Gastrocnemius medialis (tissue), 4 donors: ENCODE data around the gene ADH1B.

Experiments used
- POLR2A ChIP-seq, 2 donors: fragments of 450-650 bp; IDR thresholded peaks; one replicate each; pipeline ENCODE4 v1.6.1; 2017; ENCODE audit warnings: antibody characterized with exemption in 2 of 2, mild to moderate bottlenecking in 2 of 2, moderate library complexity in 2 of 2
- TF ChIP-seq, protein P1 (sequence below), 5 experiments: fragments of 450-650 bp in 3 of 5; fragments of 200-600 bp in 2 of 5; sonication (generic) in 2 of 5; IDR thresholded peaks in 4 of 5; conservative IDR thresholded peaks in 1 of 5; 1 replicate in 4 of 5; 2 replicates in 1 of 5; pipeline ENCODE4 v1.5.1; 2016 to 2019; ENCODE audit warnings: antibody characterized with exemption in 5 of 5, mild to moderate bottlenecking in 3 of 5, moderate library complexity in 3 of 5

GRCh38 chr4:99301376-99302164 is 19.6 kb downstream of the ADH1B start:
- TF ChIP-seq, protein P1, sequence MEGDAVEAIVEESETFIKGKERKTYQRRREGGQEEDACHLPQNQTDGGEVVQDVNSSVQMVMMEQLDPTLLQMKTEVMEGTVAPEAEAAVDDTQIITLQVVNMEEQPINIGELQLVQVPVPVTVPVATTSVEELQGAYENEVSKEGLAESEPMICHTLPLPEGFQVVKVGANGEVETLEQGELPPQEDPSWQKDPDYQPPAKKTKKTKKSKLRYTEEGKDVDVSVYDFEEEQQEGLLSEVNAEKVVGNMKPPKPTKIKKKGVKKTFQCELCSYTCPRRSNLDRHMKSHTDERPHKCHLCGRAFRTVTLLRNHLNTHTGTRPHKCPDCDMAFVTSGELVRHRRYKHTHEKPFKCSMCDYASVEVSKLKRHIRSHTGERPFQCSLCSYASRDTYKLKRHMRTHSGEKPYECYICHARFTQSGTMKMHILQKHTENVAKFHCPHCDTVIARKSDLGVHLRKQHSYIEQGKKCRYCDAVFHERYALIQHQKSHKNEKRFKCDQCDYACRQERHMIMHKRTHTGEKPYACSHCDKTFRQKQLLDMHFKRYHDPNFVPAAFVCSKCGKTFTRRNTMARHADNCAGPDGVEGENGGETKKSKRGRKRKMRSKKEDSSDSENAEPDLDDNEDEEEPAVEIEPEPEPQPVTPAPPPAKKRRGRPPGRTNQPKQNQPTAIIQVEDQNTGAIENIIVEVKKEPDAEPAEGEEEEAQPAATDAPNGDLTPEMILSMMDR (IDR thresholded peaks at IDR 0.05 in 4 of 5, conservative IDR thresholded peaks at IDR 0.05 in 1 of 5): no peak
- TF ChIP-seq POLR2A (IDR thresholded peaks at IDR 0.05): no peak
